CD4-positive, alpha-beta memory T cell (primary cell): ENCODE measurements around the gene ADIG. TPM values are rescaled to one million over a fixed set of nuclear protein-coding genes. Genes with fewer than 3 reads are reported as not detected.

Experiments used
- CTCF ChIA-PET: fragments of 350-600 bp; sonication (Branson Sonifier 250); formaldehyde crosslinking; loops from one replicate; lab custom pipeline; 2021; ENCODE audit warnings: inconsistent platforms; ENCODE audit not compliant: partially characterized antibody; lab: Charles Lee
- POLR2A ChIA-PET: fragments of 350-600 bp; sonication (Branson Sonifier 250); formaldehyde crosslinking; loops from one replicate; lab custom pipeline; 2021; ENCODE audit not compliant: partially characterized antibody; lab: Charles Lee
- DNase-seq, 5 donors: peaks; one replicate each; pipeline versions ENCODE4 v3.0.0 to v3.0.0-alpha.2; 2020 to 2022; ENCODE audit warnings: mixed read lengths in 1 of 5
- H3K27ac ChIP-seq: one replicate; pipeline ENCODE4 v1.7.0; 2013; ENCODE audit warnings: low read depth, low read length
- H3K27me3 ChIP-seq: 2 replicates; pipeline ENCODE4 v1.7.0; 2013; ENCODE audit warnings: mild to moderate bottlenecking, low read length, moderate library complexity; ENCODE audit not compliant: insufficient read depth
- H3K36me3 ChIP-seq: 2 replicates; pipeline ENCODE4 v1.7.0; 2013; ENCODE audit warnings: mild to moderate bottlenecking, low read length, moderate library complexity; ENCODE audit not compliant: insufficient read depth
- H3K4me1 ChIP-seq: 2 replicates; pipeline ENCODE4 v1.7.0; 2013; ENCODE audit warnings: mild to moderate bottlenecking, low read length, moderate library complexity; ENCODE audit not compliant: insufficient read depth
- H3K4me3 ChIP-seq, 2 donors: one replicate each; pipeline ENCODE4 v1.7.0; 2013; ENCODE audit warnings: low read length in 2 of 2, mild to moderate bottlenecking in 1 of 2
- H3K9me3 ChIP-seq, 2 donors: one replicate each; pipeline ENCODE4 v1.7.0; 2013; ENCODE audit warnings: low read length in 2 of 2, control low read depth in 1 of 2; ENCODE audit not compliant: control insufficient read depth in 1 of 2
- H3K27ac Mint-ChIP-seq, 7 donors: one replicate each; pipeline ENCODE4 v1.8.0; 2020 to 2021; ENCODE audit warnings: mixed read lengths in 7 of 7, mild to moderate bottlenecking in 6 of 7, inconsistent platforms in 3 of 7, moderate library complexity in 3 of 7
- H3K27me3 Mint-ChIP-seq, 2 donors: one replicate each; pipeline ENCODE4 v1.8.0; 2020 to 2021; ENCODE audit warnings: mixed read lengths in 2 of 2
- H3K36me3 Mint-ChIP-seq, 2 donors: one replicate each; pipeline ENCODE4 v1.8.0; 2020 to 2021; ENCODE audit warnings: mixed read lengths in 2 of 2, inconsistent platforms in 1 of 2, mild to moderate bottlenecking in 1 of 2
- H3K4me1 Mint-ChIP-seq, 4 donors: one replicate each; pipeline ENCODE4 v1.8.0; 2020 to 2021; ENCODE audit warnings: mixed read lengths in 4 of 4, mild to moderate bottlenecking in 1 of 4
- H3K4me3 Mint-ChIP-seq, 8 donors: one replicate each; pipeline ENCODE4 v1.8.0; 2020 to 2021; ENCODE audit warnings: mixed read lengths in 8 of 8, mild to moderate bottlenecking in 7 of 8, moderate library complexity in 6 of 8, inconsistent platforms in 3 of 8
- H3K9me3 Mint-ChIP-seq, 8 donors: one replicate each; pipeline ENCODE4 v1.8.0; 2020 to 2021; ENCODE audit warnings: mixed read lengths in 8 of 8, mild to moderate bottlenecking in 5 of 8, inconsistent platforms in 3 of 8, moderate library complexity in 1 of 8
- intact Hi-C: fragments of 100-400 bp; cut with micrococcal nuclease; formaldehyde crosslinking; loops from one replicate; pipeline ENCODE4 v1.15.1; 2023
- polyA plus RNA-seq, 2 donors: library from polyadenylated mRNA; unstranded; fragments of 300-500 nt; fragmentation: Illumina TruSeq; gene quantifications; one replicate each; pipeline ENCODE4 v1.2.3, GENCODE V29; 2021
- total RNA-seq, 2 experiments: library from RNA; stranded (reverse); gene quantifications; one replicate each; pipeline ENCODE4 v1.2.3, GENCODE V29; 2021

The ADIG gene
- total and polyA plus RNA-seq, 4 experiments from 2014 or later, result not detected

- no peaks in the 10 kb centered on the region for H3K27me3 ChIP-seq
- H3K27ac ChIP-seq, result no peak overlapping the region
- peaks cover 15 to 40% of the 10 kb centered on the region in 2 donors for H3K27me3 Mint-ChIP-seq
- POLR2A ChIA-PET, result no interaction called here
- DNase-seq, result no peak
- CTCF ChIA-PET, result interaction anchor here (0.6 kb wide), 1 partner anchor 167 kb away, joined by 3 read pairs; no protein-coding TSS in a partner anchor
- no peak overlapping the region for H3K27ac Mint-ChIP-seq
- no peaks in the 10 kb centered on the region for H3K4me1 Mint-ChIP-seq
- H3K9me3 ChIP-seq, result no peaks in the 10 kb centered on the region
- no peak overlapping the region for H3K4me3 Mint-ChIP-seq
- no peaks in the 10 kb centered on the region for H3K36me3 Mint-ChIP-seq
- no peak overlapping the region for H3K4me3 ChIP-seq
- H3K4me1 ChIP-seq, result no peaks in the 10 kb centered on the region
- intact Hi-C loops, result no loop called here
- no peaks in the 10 kb centered on the region for H3K9me3 Mint-ChIP-seq
- no peaks in the 10 kb centered on the region for H3K36me3 ChIP-seq
These were observed 36.2 kb downstream of the ADIG start for GRCh38 chr20:38617011-38617829.

GRCh38 chr20:38617830-38618196 lies 36.8 kb downstream of the ADIG start:
- intact Hi-C loops, result no loop called here
- Mint-ChIP-seq H3K27ac (no peak overlapping the region), H3K4me3 (no peak overlapping the region), H3K36me3 (no peaks in the 10 kb centered on the region), H3K4me1 (no peaks in the 10 kb centered on the region), H3K9me3 (no peaks in the 10 kb centered on the region), H3K27me3 (peaks cover 15 to 35% of the 10 kb centered on the region in 2 donors)
- no peaks in the 10 kb centered on the region for H3K9me3 ChIP-seq
- no peak overlapping the region for H3K4me3 ChIP-seq
- no peaks in the 10 kb centered on the region for H3K27me3 ChIP-seq
- no peaks in the 10 kb centered on the region for H3K36me3 ChIP-seq
- DNase-seq, result no peak
- no peak overlapping the region for H3K27ac ChIP-seq
- ChIA-PET CTCF (no interaction called here), POLR2A (no interaction called here)
- no peaks in the 10 kb centered on the region for H3K4me1 ChIP-seq

- Histone ChIP-seq H3K4me1 (no peaks in the 10 kb centered on the region), H3K27ac (no peak overlapping the region), H3K27me3 (no peaks in the 10 kb centered on the region), H3K4me3 (no peak overlapping the region), H3K36me3 (no peaks in the 10 kb centered on the region), H3K9me3 (no peaks in the 10 kb centered on the region)
- intact Hi-C loops, result no loop called here
- ChIA-PET POLR2A (no interaction called here), CTCF (interaction anchor here (1.4 kb wide), 1 partner anchor 13 kb away, joined by 4 read pairs; no protein-coding TSS in a partner anchor)
- H3K36me3 Mint-ChIP-seq, result no peaks in the 10 kb centered on the region
- peaks cover 13 to 25% of the 10 kb centered on the region in 2 donors for H3K27me3 Mint-ChIP-seq
- no peaks in the 10 kb centered on the region for H3K4me1 Mint-ChIP-seq
- H3K27ac Mint-ChIP-seq, result no peak overlapping the region
- H3K4me3 Mint-ChIP-seq, result no peak overlapping the region
- H3K9me3 Mint-ChIP-seq, result peaks cover 0 to 8% (median 4%) of the 10 kb centered on the region in 8 donors
- no peak for DNase-seq
These were observed 39.4 kb downstream of the ADIG start for GRCh38 chr20:38620441-38620840.

- Mint-ChIP-seq H3K27me3 (peaks cover 8 to 14% of the 10 kb centered on the region in 2 donors), H3K9me3 (peaks cover 0 to 8% (median 4%) of the 10 kb centered on the region in 8 donors), H3K27ac (no peak overlapping the region), H3K36me3 (no peaks in the 10 kb centered on the region), H3K4me1 (no peaks in the 10 kb centered on the region), H3K4me3 (no peak overlapping the region)
- H3K4me1 ChIP-seq, result no peaks in the 10 kb centered on the region
- H3K27ac ChIP-seq, result no peak overlapping the region
- no peak for DNase-seq
- H3K9me3 ChIP-seq, result no peaks in the 10 kb centered on the region
- H3K27me3 ChIP-seq, result no peaks in the 10 kb centered on the region
- H3K4me3 ChIP-seq, result no peak overlapping the region
- no peaks in the 10 kb centered on the region for H3K36me3 ChIP-seq
- intact Hi-C loops, result no loop called here
- CTCF ChIA-PET, result interaction anchor here (1.9 kb wide), 1 partner anchor 10 kb away, joined by 5 read pairs; no protein-coding TSS in a partner anchor
- POLR2A ChIA-PET, result no interaction called here
These were observed 42.1 kb downstream of the ADIG start for GRCh38 chr20:38623061-38623460.

- ChIA-PET POLR2A (no interaction called here), CTCF (interaction anchor here (1.9 kb wide), 1 partner anchor 9 kb away, joined by 5 read pairs; no protein-coding TSS in a partner anchor)
- DNase-seq, result no peak
- Mint-ChIP-seq H3K27me3 (peaks cover 3 to 7% of the 10 kb centered on the region in 2 donors), H3K36me3 (no peaks in the 10 kb centered on the region), H3K27ac (no peak overlapping the region), H3K9me3 (peaks cover 0 to 8% (median 4%) of the 10 kb centered on the region in 8 donors), H3K4me1 (no peaks in the 10 kb centered on the region), H3K4me3 (no peak overlapping the region)
- Histone ChIP-seq H3K27ac (no peak overlapping the region), H3K4me3 (no peak overlapping the region), H3K36me3 (no peaks in the 10 kb centered on the region), H3K4me1 (no peaks in the 10 kb centered on the region), H3K27me3 (no peaks in the 10 kb centered on the region), H3K9me3 (no peaks in the 10 kb centered on the region)
- intact Hi-C loops, result no loop called here
These were observed 43.1 kb downstream of the ADIG start for GRCh38 chr20:38624084-38624483.

GRCh38 chr20:38625896-38626295 lies 44.9 kb downstream of the ADIG start:
- intact Hi-C loops, result no loop called here
- no peaks in the 10 kb centered on the region for H3K4me1 ChIP-seq
- ChIA-PET POLR2A (no interaction called here), CTCF (no interaction called here)
- no peaks in the 10 kb centered on the region for H3K36me3 ChIP-seq
- DNase-seq, result no peak
- Mint-ChIP-seq H3K27me3 (peaks cover 0 to 9% of the 10 kb centered on the region in 2 donors), H3K4me3 (no peak overlapping the region), H3K36me3 (no peaks in the 10 kb centered on the region), H3K4me1 (no peaks in the 10 kb centered on the region), H3K27ac (no peak overlapping the region), H3K9me3 (peaks cover 0 to 8% (median 4%) of the 10 kb centered on the region in 8 donors)
- no peak overlapping the region for H3K27ac ChIP-seq
- no peak overlapping the region for H3K4me3 ChIP-seq
- H3K27me3 ChIP-seq, result no peaks in the 10 kb centered on the region
- no peaks in the 10 kb centered on the region for H3K9me3 ChIP-seq

GRCh38 chr20:38626921-38627659 lies 46.1 kb downstream of the ADIG start:
- intact Hi-C loops, result no loop called here
- Mint-ChIP-seq H3K9me3 (peaks cover 0 to 8% (median 4%) of the 10 kb centered on the region in 8 donors), H3K27me3 (peaks cover 0 to 5% of the 10 kb centered on the region in 2 donors), H3K4me1 (no peaks in the 10 kb centered on the region), H3K36me3 (no peaks in the 10 kb centered on the region), H3K27ac (no peak overlapping the region), H3K4me3 (no peak overlapping the region)
- H3K27me3 ChIP-seq, result no peaks in the 10 kb centered on the region
- no peak overlapping the region for H3K4me3 ChIP-seq
- CTCF ChIA-PET, result no interaction called here
- no peaks in the 10 kb centered on the region for H3K4me1 ChIP-seq
- DNase-seq, result no peak
- POLR2A ChIA-PET, result no interaction called here
- H3K27ac ChIP-seq, result no peak overlapping the region
- H3K9me3 ChIP-seq, result no peaks in the 10 kb centered on the region
- no peaks in the 10 kb centered on the region for H3K36me3 ChIP-seq
